H9 (cell line): ENCODE results near the gene AKAP12. TPM values are rescaled to one million over a fixed set of nuclear protein-coding genes. Genes with fewer than 3 reads are reported as not detected.
A peak's percentile ranks its signal among the peaks of the same experiment; 100 is the strongest.

Experiments used
- DNase-seq: peaks from one replicate; pipeline ENCODE4 v3.0.0-alpha.2; 2017
- H2AFZ ChIP-seq: one replicate; pipeline ENCODE4 v1.6.1; 2013; ENCODE audit warnings: mild to moderate bottlenecking, low read length, control low read depth, moderate library complexity
- H2AK5ac ChIP-seq: 2 replicates; pipeline ENCODE4 v1.6.1; 2013; ENCODE audit warnings: low read length, control low read depth, mixed read lengths; ENCODE audit not compliant: insufficient read length
- H2BK120ac ChIP-seq: one replicate; pipeline ENCODE4 v1.6.1; 2013; ENCODE audit warnings: low read depth, mild to moderate bottlenecking, low read length, control low read depth, inconsistent platforms; ENCODE audit not compliant: poor library complexity, severe bottlenecking
- H2BK12ac ChIP-seq: 2 replicates; pipeline ENCODE4 v1.6.1; 2013; ENCODE audit warnings: low read length, control low read depth, mixed read lengths, low read depth; ENCODE audit not compliant: insufficient read length
- H2BK15ac ChIP-seq: 2 replicates; pipeline ENCODE4 v1.6.1; 2013; ENCODE audit warnings: low read depth, low read length, control low read depth
- H2BK20ac ChIP-seq: one replicate; pipeline ENCODE4 v1.6.1; 2013; ENCODE audit warnings: low read depth, mild to moderate bottlenecking, low read length, control low read depth, inconsistent platforms; ENCODE audit not compliant: poor library complexity, severe bottlenecking
- H2BK5ac ChIP-seq: 2 replicates; pipeline ENCODE4 v1.6.1; 2013; ENCODE audit warnings: low read length, control low read depth, mixed read lengths; ENCODE audit not compliant: insufficient read length
- H3K14ac ChIP-seq: 2 replicates; pipeline ENCODE4 v1.6.1; 2013; ENCODE audit warnings: low read length, control low read depth; ENCODE audit not compliant: insufficient read depth
- H3K18ac ChIP-seq: 2 replicates; pipeline ENCODE4 v1.6.1; 2013; ENCODE audit warnings: low read depth, mild to moderate bottlenecking, mixed read lengths, low read length, control low read depth; ENCODE audit not compliant: insufficient read length
- H3K23ac ChIP-seq: 2 replicates; pipeline ENCODE4 v1.6.1; 2013; ENCODE audit warnings: low read length, control low read depth, mixed read lengths, low read depth; ENCODE audit not compliant: insufficient read length
- H3K23me2 ChIP-seq: 2 replicates; pipeline ENCODE4 v1.6.1; 2013; ENCODE audit warnings: low read depth, mild to moderate bottlenecking, mixed read lengths, low read length, control low read depth; ENCODE audit not compliant: insufficient read length, poor library complexity, severe bottlenecking
- H3K27ac ChIP-seq: 2 replicates; pipeline ENCODE4 v1.5.1; 2013; ENCODE audit warnings: low read length, control low read depth, mixed read lengths, low read depth; ENCODE audit not compliant: insufficient read length
- H3K27me3 ChIP-seq: 2 replicates; pipeline ENCODE4 v1.6.1; 2013; ENCODE audit warnings: low read length, control low read depth, inconsistent platforms; ENCODE audit not compliant: insufficient read depth
- H3K4ac ChIP-seq: 2 replicates; pipeline ENCODE4 v1.6.1; 2013; ENCODE audit warnings: low read depth, mild to moderate bottlenecking, control low read depth, inconsistent platforms, low read length, moderate library complexity
- H3K4me1 ChIP-seq: 2 replicates; pipeline ENCODE4 v1.6.1; 2013; ENCODE audit warnings: low read length, control low read depth, inconsistent platforms; ENCODE audit not compliant: insufficient read depth
- H3K4me2 ChIP-seq: 2 replicates; pipeline ENCODE4 v1.6.1; 2013; ENCODE audit warnings: low read length, control low read depth, mixed read lengths; ENCODE audit not compliant: insufficient read length, insufficient read depth
- H3K56ac ChIP-seq: 2 replicates; pipeline ENCODE4 v1.6.1; 2013; ENCODE audit warnings: low read depth, mild to moderate bottlenecking, mixed read lengths, low read length, control low read depth; ENCODE audit not compliant: insufficient read length
- H3K79me1 ChIP-seq: 2 replicates; pipeline ENCODE4 v1.6.1; 2013; ENCODE audit warnings: low read depth, mild to moderate bottlenecking, moderate library complexity, low read length, control low read depth, inconsistent platforms; ENCODE audit not compliant: insufficient read depth, poor library complexity, severe bottlenecking
- H3K79me2 ChIP-seq: 2 replicates; pipeline ENCODE4 v1.6.1; 2013; ENCODE audit warnings: low read length, control low read depth, inconsistent platforms; ENCODE audit not compliant: insufficient read depth
- H3K9ac ChIP-seq: 2 replicates; pipeline ENCODE4 v1.6.1; 2013; ENCODE audit warnings: low read length, control low read depth, mixed read lengths; ENCODE audit not compliant: insufficient read length; ENCODE audit errors: extremely low read depth
- H3K9me3 ChIP-seq: one replicate; pipeline ENCODE4 v1.6.1; 2013; ENCODE audit warnings: low read depth, low read length, inconsistent platforms; ENCODE audit not compliant: control insufficient read depth
- H3T11ph ChIP-seq: one replicate; pipeline ENCODE4 v1.6.1; 2013; ENCODE audit warnings: mild to moderate bottlenecking, low read length, control low read depth, inconsistent platforms
- H4K20me1 ChIP-seq: one replicate; pipeline ENCODE4 v1.6.1; 2013; ENCODE audit not compliant: control insufficient read depth, insufficient read length, insufficient read depth
- H4K5ac ChIP-seq: 2 replicates; pipeline ENCODE4 v1.6.1; 2013; ENCODE audit warnings: low read depth, mild to moderate bottlenecking, mixed read lengths, low read length, control low read depth; ENCODE audit not compliant: insufficient read length
- H4K8ac ChIP-seq: replicated peaks from 2 replicates; pipeline ENCODE4 v1.6.1; 2013; ENCODE audit warnings: low read length, control low read depth, mixed read lengths, low read depth; ENCODE audit not compliant: insufficient read length
- H4K91ac ChIP-seq: 2 replicates; pipeline ENCODE4 v1.6.1; 2013; ENCODE audit warnings: low read depth, mild to moderate bottlenecking, moderate library complexity, mixed read lengths, low read length, control low read depth; ENCODE audit not compliant: insufficient read length
- H3K27ac Mint-ChIP-seq, 3 experiments: 2 replicates in 2 of 3; 3 replicates in 1 of 3; pipeline ENCODE4 v1.8.0; 2020 to 2021; ENCODE audit warnings: mixed read lengths in 3 of 3, mild to moderate bottlenecking in 1 of 3, moderate library complexity in 1 of 3
- H3K27me3 Mint-ChIP-seq: 2 replicates; pipeline ENCODE4 v1.8.0; 2021; ENCODE audit warnings: low read depth, mild to moderate bottlenecking, moderate library complexity, mixed read lengths
- H3K36me3 Mint-ChIP-seq, 3 experiments: 2 replicates in 2 of 3; 3 replicates in 1 of 3; pipeline ENCODE4 v1.8.0; 2020 to 2021; ENCODE audit warnings: low read depth in 3 of 3, mixed read lengths in 3 of 3; ENCODE audit not compliant: insufficient read depth in 1 of 3
- H3K4me1 Mint-ChIP-seq, 2 experiments: 2 replicates each; pipeline ENCODE4 v1.8.0; 2020; ENCODE audit warnings: mixed read lengths in 2 of 2
- H3K4me3 Mint-ChIP-seq, 2 experiments: 2 replicates in 1 of 2; 3 replicates in 1 of 2; pipeline ENCODE4 v1.8.0; 2020 to 2021; ENCODE audit warnings: mild to moderate bottlenecking in 2 of 2, mixed read lengths in 2 of 2, moderate library complexity in 1 of 2
- H3K9me3 Mint-ChIP-seq, 2 experiments: 2 replicates in 1 of 2; 3 replicates in 1 of 2; pipeline ENCODE4 v1.8.0; 2020; ENCODE audit warnings: mild to moderate bottlenecking in 2 of 2, mixed read lengths in 2 of 2, moderate library complexity in 1 of 2
- WGBS: extraction: QIAGEN DNeasy Blood & Tissue Kit; methylation state at CpG from one replicate; pipeline ENCODE4 v1.1.7; 2013; ENCODE audit warnings: missing lambda C conversion rate, low lambda C conversion rate, mixed read lengths; ENCODE audit not compliant: insufficient read length; ENCODE audit errors: extremely low coverage; 5-methylcytosine and 5-hydroxymethylcytosine counted together
- total RNA-seq: library from RNA; stranded (reverse); gene quantifications from 2 replicates; pipeline ENCODE4 v1.2.1, GENCODE V29; 2021
- TF ChIP-seq, protein P1 (sequence below): fragments of 200-600 bp; sonication (generic); conservative IDR thresholded peaks from 3 replicates; pipeline ENCODE4 v1.8.0; 2021; ENCODE audit warnings: antibody characterized with exemption, mild to moderate bottlenecking

AKAP12 gene
- total RNA-seq, 1 experiment from 2014 or later: 52.3 TPM

- H3K9ac ChIP-seq: no peak overlapping the region
Observed at GRCh38 chr6:151320140-151320539, 80.4 kb downstream of the AKAP12 start.

More at GRCh38 chr6:151320140-151320539, 80.4 kb downstream of the AKAP12 start:
- no peak overlapping the region for H2BK12ac ChIP-seq
- no peak overlapping the region for H3K56ac ChIP-seq
- no peak overlapping the region for H3K14ac ChIP-seq
- no peak overlapping the region for H4K5ac ChIP-seq
- no peak for DNase-seq
- H3K23me2 ChIP-seq: no peaks in the 10 kb centered on the region
- Mint-ChIP-seq H3K27ac (peak overlapping the region in 1 of 3 experiments; percentile 6; a peak in 1 of 7 replicates), H3K36me3 (peaks cover 10 to 24% (median 12%) of the 10 kb centered on the region in 3 experiments; a peak in 5 of 7 replicates), H3K4me1 (peaks cover 13 to 14% of the 10 kb centered on the region in 2 experiments), H3K27me3 (peaks cover 8% of the 10 kb centered on the region), H3K9me3 (no peaks in the 10 kb centered on the region; a peak in 1 of 5 replicates), H3K4me3 (no peak overlapping the region)
- no peak overlapping the region for H2BK15ac ChIP-seq
- H3K4me2 ChIP-seq: no peak overlapping the region
- H2BK5ac ChIP-seq: no peak overlapping the region
- no peak overlapping the region for H4K91ac ChIP-seq
- no peaks in the 10 kb centered on the region for H4K20me1 ChIP-seq
- no peak overlapping the region for H3K18ac ChIP-seq
- no peak overlapping the region for H2BK20ac ChIP-seq
- H3K9me3 ChIP-seq: no peaks in the 10 kb centered on the region
- no peaks in the 10 kb centered on the region for H3K79me2 ChIP-seq
- TF ChIP-seq, protein P1, sequence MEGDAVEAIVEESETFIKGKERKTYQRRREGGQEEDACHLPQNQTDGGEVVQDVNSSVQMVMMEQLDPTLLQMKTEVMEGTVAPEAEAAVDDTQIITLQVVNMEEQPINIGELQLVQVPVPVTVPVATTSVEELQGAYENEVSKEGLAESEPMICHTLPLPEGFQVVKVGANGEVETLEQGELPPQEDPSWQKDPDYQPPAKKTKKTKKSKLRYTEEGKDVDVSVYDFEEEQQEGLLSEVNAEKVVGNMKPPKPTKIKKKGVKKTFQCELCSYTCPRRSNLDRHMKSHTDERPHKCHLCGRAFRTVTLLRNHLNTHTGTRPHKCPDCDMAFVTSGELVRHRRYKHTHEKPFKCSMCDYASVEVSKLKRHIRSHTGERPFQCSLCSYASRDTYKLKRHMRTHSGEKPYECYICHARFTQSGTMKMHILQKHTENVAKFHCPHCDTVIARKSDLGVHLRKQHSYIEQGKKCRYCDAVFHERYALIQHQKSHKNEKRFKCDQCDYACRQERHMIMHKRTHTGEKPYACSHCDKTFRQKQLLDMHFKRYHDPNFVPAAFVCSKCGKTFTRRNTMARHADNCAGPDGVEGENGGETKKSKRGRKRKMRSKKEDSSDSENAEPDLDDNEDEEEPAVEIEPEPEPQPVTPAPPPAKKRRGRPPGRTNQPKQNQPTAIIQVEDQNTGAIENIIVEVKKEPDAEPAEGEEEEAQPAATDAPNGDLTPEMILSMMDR: no peak
- no peak overlapping the region for H3K23ac ChIP-seq
- no peak overlapping the region for H4K8ac ChIP-seq
- no peak overlapping the region for H2AFZ ChIP-seq
- no peak overlapping the region for H2AK5ac ChIP-seq
- no peaks in the 10 kb centered on the region for H3K79me1 ChIP-seq
- no peak overlapping the region for H2BK120ac ChIP-seq
- H3K27ac ChIP-seq: no peak overlapping the region
- H3K27me3 ChIP-seq: no peaks in the 10 kb centered on the region
- H3K4me1 ChIP-seq: no peaks in the 10 kb centered on the region
- no peak overlapping the region for H3T11ph ChIP-seq
- H3K4ac ChIP-seq: no peak overlapping the region
- no CpG with 5 or more reads among the region's 7 CpGs for WGBS
